KMS-11 (cell line): ENCODE results near the gene CHCHD6.

Experiments
- H2AFZ ChIP-seq: fragments of 200-600 bp; sonication (generic); 2 replicates; pipeline ENCODE4 v1.6.1; 2016; ENCODE audit warnings: antibody characterized with exemption, mixed run types, low read depth
- H3K27ac ChIP-seq: fragments of 200-600 bp; sonication (generic); 2 replicates; pipeline ENCODE4 v1.6.1; 2016; ENCODE audit warnings: mild to moderate bottlenecking, mixed run types
- H3K27me3 ChIP-seq: fragments of 200-600 bp; sonication (generic); 2 replicates; pipeline ENCODE4 v1.6.1; 2017; ENCODE audit warnings: mild to moderate bottlenecking, low read depth, mixed run types, moderate library complexity; ENCODE audit not compliant: insufficient read depth
- H3K36me3 ChIP-seq: fragments of 200-600 bp; sonication (generic); 2 replicates; pipeline ENCODE4 v1.6.1; 2017; ENCODE audit warnings: mild to moderate bottlenecking, mixed run types; ENCODE audit not compliant: insufficient read depth
- H3K4me1 ChIP-seq: fragments of 200-600 bp; sonication (generic); 2 replicates; pipeline ENCODE4 v1.6.1; 2016; ENCODE audit warnings: mild to moderate bottlenecking, low read depth, mixed run types; ENCODE audit not compliant: poor library complexity, severe bottlenecking
- H3K4me2 ChIP-seq: fragments of 200-600 bp; sonication (generic); 2 replicates; pipeline ENCODE4 v1.7.0; 2016; ENCODE audit warnings: mild to moderate bottlenecking, mixed run types
- H3K4me3 ChIP-seq: fragments of 200-600 bp; sonication (generic); IDR thresholded peaks from 2 replicates; pipeline ENCODE4 v1.6.1; 2017; ENCODE audit warnings: low read depth, low read length, mixed read lengths; ENCODE audit not compliant: insufficient read depth
- H3K79me2 ChIP-seq: fragments of 200-600 bp; sonication (generic); 2 replicates; pipeline ENCODE4 v1.6.1; 2016; ENCODE audit warnings: low read depth, mixed run types; ENCODE audit not compliant: insufficient read depth
- H3K9ac ChIP-seq: fragments of 200-600 bp; sonication (generic); 2 replicates; pipeline ENCODE4 v1.6.1; 2016; ENCODE audit warnings: mild to moderate bottlenecking, mixed run types
- H4K20me1 ChIP-seq: fragments of 200-600 bp; sonication (generic); 2 replicates; pipeline ENCODE4 v1.6.1; 2016; ENCODE audit warnings: mild to moderate bottlenecking, mixed run types; ENCODE audit not compliant: insufficient read depth
- TF ChIP-seq, protein P1 (sequence below): fragments of 200-600 bp; sonication (generic); conservative IDR thresholded peaks from 2 replicates; pipeline ENCODE4 v1.6.1; 2017; ENCODE audit warnings: low read depth, mild to moderate bottlenecking, antibody characterized with exemption, low read length, moderate library complexity, mixed read lengths

The CHCHD6 gene

DNA sequence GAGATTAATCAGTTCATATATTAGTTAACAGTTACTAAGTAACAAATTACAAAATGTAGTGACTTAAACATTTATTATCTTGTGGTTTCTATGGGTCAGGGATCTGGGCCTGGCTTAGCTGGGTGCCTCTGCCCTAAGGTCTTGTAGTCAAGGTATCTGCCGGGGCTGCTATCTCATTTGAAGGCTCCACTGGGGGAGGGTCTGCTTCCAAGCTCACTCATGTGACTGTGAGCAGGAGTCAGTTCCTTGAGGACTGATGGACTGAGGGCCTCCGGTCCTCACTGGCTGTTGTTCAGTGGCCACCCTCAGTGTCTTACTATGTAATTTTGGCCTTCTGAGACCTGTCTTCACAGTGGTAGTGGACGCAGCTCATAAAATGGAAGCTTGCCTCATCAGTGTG is 143.0 kb downstream of the CHCHD6 start:
- TF ChIP-seq, protein P1, sequence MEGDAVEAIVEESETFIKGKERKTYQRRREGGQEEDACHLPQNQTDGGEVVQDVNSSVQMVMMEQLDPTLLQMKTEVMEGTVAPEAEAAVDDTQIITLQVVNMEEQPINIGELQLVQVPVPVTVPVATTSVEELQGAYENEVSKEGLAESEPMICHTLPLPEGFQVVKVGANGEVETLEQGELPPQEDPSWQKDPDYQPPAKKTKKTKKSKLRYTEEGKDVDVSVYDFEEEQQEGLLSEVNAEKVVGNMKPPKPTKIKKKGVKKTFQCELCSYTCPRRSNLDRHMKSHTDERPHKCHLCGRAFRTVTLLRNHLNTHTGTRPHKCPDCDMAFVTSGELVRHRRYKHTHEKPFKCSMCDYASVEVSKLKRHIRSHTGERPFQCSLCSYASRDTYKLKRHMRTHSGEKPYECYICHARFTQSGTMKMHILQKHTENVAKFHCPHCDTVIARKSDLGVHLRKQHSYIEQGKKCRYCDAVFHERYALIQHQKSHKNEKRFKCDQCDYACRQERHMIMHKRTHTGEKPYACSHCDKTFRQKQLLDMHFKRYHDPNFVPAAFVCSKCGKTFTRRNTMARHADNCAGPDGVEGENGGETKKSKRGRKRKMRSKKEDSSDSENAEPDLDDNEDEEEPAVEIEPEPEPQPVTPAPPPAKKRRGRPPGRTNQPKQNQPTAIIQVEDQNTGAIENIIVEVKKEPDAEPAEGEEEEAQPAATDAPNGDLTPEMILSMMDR: no peak
- no peaks in the 10 kb centered on the region for H3K36me3 ChIP-seq
- H2AFZ ChIP-seq: no peak overlapping the region
- H3K4me2 ChIP-seq: no peak overlapping the region
- H3K9ac ChIP-seq: no peak overlapping the region
- no peaks in the 10 kb centered on the region for H3K79me2 ChIP-seq
- no peak overlapping the region for H3K27ac ChIP-seq
- no peak overlapping the region for H3K4me3 ChIP-seq
- H3K27me3 ChIP-seq: no peaks in the 10 kb centered on the region
- no peaks in the 10 kb centered on the region for H4K20me1 ChIP-seq
- peaks cover 7% of the 10 kb centered on the region for H3K4me1 ChIP-seq

DNA sequence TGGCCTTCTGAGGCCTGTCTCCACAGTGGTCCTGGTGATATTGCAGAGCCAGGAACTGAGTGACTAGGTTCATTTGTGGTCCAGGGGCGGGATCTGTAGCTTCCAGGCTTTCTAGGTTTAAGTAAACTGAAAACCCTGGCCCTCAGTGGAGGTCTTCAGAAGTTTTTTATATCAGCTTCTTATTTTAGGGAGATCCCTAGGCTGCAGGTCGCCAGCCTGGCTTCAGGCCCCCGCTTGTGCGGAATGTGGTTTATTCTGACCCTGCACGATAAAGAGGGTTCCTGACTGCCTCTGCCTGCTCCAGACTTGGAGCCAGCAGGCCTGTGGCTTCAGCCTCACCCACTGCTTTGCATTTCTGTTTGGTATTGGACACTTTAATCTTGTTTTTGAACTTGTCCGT is 145.0 kb downstream of the CHCHD6 start:
- Histone ChIP-seq H3K27me3 (no peaks in the 10 kb centered on the region), H3K9ac (no peak overlapping the region), H3K27ac (no peak overlapping the region), H3K4me3 (no peak overlapping the region), H3K36me3 (no peaks in the 10 kb centered on the region), H4K20me1 (no peaks in the 10 kb centered on the region), H3K4me2 (no peak overlapping the region), H3K79me2 (no peaks in the 10 kb centered on the region), H2AFZ (no peak overlapping the region), H3K4me1 (no peaks in the 10 kb centered on the region)
- TF ChIP-seq, protein P1: no peak

DNA sequence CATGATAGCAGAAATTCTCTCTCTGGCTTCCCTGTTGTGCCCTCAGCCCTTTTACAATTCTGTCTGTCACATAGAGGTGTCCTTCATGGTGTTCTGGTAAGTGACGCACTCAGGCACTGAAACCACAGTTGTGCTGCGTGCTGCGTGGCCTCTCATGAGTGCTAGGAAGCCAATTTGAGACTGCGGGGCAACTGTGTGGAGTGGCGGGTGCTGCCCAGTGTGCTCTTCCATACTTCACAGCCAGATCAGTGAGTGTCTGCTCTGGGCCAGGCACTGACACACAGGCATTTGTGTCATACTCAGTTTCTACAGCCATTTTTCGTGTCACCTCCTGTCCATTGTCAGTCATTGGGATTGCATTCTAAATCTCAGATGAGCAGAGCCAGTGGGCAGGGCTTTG is 145.7 kb downstream of the CHCHD6 start:
- Histone ChIP-seq H4K20me1 (no peaks in the 10 kb centered on the region), H3K27ac (no peak overlapping the region), H3K79me2 (no peaks in the 10 kb centered on the region), H3K4me1 (no peaks in the 10 kb centered on the region), H3K4me2 (no peak overlapping the region), H3K4me3 (no peak overlapping the region), H3K27me3 (no peaks in the 10 kb centered on the region), H3K9ac (no peak overlapping the region), H2AFZ (no peak overlapping the region), H3K36me3 (no peaks in the 10 kb centered on the region)
- TF ChIP-seq, protein P1: no peak

DNA sequence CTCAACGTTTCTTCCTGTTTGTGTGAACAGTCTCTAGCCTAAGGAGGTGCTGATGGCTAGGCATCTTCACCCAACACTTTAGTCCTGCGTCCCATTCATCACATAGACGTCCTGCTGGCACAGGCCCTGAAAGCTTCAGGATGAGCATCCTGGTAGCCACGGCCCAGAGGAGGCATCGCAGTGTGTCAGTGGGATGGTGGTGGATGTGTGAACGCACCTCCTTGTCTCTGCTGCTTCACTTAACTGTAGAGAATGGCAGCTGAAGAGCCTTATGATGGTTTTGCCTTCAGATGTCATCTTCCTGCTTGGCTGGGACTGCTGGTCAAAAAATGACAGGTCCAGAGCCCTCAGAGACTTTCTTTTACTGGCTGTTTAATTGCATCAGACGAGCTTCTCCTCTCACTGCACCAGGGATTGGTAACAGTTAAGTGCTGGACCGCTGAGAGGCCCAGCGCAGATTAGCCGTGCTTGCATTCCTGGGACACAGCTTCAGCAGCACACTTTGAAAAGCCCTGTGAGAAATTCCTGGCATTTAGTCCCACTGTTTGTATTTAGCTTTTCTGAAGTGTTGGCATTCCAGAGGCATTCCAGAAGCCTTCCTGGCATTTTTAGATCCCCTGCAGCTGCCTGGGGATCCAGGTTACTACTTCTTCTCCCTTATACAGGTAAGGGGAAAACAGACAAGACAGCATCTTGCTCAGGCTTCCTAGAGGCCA is 146.5 kb downstream of the CHCHD6 start:
- Histone ChIP-seq H3K4me1 (no peaks in the 10 kb centered on the region), H2AFZ (no peak overlapping the region), H3K27me3 (no peaks in the 10 kb centered on the region), H3K79me2 (no peaks in the 10 kb centered on the region), H3K4me2 (no peak overlapping the region), H3K27ac (no peak overlapping the region), H4K20me1 (no peaks in the 10 kb centered on the region), H3K4me3 (no peak overlapping the region), H3K9ac (no peak overlapping the region), H3K36me3 (no peaks in the 10 kb centered on the region)
- TF ChIP-seq, protein P1: no peak
